Ishikawa (cell line): ENCODE results near the gene SOWAHB.

ENCODE experiments used
- CEBPB ChIP-seq: IDR thresholded peaks from 2 replicates; pipeline ENCODE4 v1.6.1; 2012
- CREB1 ChIP-seq: IDR thresholded peaks from 2 replicates; pipeline ENCODE4 v1.6.1; 2012; ENCODE audit warnings: low read depth
- TCF12 ChIP-seq: IDR thresholded peaks from 2 replicates; pipeline ENCODE4 v1.6.1; 2012; ENCODE audit warnings: low read depth
- YY1 ChIP-seq: IDR thresholded peaks from 2 replicates; pipeline ENCODE4 v1.6.1; 2012; ENCODE audit warnings: low read depth
- TF ChIP-seq, protein P1 (sequence below): IDR thresholded peaks from 2 replicates; pipeline ENCODE4 v1.6.1; 2012; ENCODE audit warnings: low read depth, mild to moderate bottlenecking
- TF ChIP-seq, protein P2 (sequence below): IDR thresholded peaks from 2 replicates; pipeline ENCODE4 v1.6.1; 2012

DNA sequence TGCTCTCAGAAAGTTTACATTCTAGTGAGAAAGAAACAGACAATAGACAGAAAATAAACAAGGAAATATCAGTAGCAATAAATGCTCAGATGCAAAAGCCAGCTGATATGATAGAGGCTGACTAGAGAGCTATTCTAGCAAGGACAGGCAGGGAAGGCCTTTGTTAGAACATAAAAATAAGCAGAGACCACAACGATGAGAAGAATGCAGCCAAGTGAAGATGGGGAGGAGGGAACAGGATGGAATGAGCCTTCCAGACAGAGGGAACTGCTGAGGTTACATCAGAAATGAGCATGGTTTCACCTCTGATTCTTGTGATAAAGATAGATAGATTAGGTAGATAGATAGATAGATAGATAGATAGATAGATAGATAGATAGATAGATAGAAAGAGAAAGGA is 7.6 kb upstream of the SOWAHB start:
- TF ChIP-seq, protein P1, sequence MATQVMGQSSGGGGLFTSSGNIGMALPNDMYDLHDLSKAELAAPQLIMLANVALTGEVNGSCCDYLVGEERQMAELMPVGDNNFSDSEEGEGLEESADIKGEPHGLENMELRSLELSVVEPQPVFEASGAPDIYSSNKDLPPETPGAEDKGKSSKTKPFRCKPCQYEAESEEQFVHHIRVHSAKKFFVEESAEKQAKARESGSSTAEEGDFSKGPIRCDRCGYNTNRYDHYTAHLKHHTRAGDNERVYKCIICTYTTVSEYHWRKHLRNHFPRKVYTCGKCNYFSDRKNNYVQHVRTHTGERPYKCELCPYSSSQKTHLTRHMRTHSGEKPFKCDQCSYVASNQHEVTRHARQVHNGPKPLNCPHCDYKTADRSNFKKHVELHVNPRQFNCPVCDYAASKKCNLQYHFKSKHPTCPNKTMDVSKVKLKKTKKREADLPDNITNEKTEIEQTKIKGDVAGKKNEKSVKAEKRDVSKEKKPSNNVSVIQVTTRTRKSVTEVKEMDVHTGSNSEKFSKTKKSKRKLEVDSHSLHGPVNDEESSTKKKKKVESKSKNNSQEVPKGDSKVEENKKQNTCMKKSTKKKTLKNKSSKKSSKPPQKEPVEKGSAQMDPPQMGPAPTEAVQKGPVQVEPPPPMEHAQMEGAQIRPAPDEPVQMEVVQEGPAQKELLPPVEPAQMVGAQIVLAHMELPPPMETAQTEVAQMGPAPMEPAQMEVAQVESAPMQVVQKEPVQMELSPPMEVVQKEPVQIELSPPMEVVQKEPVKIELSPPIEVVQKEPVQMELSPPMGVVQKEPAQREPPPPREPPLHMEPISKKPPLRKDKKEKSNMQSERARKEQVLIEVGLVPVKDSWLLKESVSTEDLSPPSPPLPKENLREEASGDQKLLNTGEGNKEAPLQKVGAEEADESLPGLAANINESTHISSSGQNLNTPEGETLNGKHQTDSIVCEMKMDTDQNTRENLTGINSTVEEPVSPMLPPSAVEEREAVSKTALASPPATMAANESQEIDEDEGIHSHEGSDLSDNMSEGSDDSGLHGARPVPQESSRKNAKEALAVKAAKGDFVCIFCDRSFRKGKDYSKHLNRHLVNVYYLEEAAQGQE = no peak
- TF ChIP-seq, protein P2, sequence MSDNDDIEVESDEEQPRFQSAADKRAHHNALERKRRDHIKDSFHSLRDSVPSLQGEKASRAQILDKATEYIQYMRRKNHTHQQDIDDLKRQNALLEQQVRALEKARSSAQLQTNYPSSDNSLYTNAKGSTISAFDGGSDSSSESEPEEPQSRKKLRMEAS = no peak
- TF ChIP-seq TCF12 (no peak), CREB1 (no peak), YY1 (no peak), CEBPB (no peak)
